ENCODE data around the gene TPCN1.

TPCN1 gene

DNA sequence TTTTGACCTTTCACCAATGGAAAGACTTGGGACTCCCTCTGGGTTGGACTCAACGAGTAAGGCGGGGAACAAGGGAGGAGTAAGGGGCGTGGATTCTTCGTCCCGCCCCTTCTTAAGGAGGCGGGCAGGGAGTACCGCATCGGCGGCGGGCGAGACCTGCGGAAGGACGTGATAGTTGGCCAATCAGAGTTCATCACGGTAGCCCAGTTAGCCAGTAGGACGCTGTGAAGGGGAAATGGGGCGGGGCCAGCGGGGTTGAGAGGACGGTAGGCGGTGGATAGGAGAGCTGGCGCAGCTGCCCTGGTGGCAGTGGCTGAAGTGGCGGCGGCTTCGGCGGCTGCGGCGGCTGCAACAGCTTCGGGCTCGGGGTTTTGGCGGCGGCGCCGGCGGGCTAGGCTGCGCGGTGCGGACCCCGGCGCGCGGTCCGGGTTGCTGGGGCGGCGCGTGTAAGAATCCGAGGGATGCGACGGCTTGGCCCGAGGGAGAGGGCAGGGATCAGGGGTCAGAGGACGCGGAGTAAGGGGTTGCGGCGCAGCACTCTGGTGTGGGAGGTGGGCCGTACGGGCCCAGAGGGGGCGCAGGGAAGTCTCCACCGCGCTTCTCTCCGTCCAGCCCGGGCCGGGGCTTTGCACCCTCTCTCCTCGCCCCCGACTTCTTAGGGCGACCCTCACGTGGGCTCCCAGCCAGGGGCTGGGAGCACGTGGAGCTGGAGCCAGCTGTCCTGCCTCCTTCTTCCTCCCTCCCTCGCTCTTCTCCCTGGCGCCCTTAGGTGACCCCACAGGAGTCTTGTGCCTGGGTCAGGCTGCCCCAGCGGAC is at the start of gene TPCN1:
TPCN1 (plus strand) TSS at position 284 of the 816 bp plus-strand sequence. CDS start 5,389 bp downstream, outside the sequence.
- DNase-seq, result peak; percentile 99

- no peak for DNase-seq
Observed at GRCh38 chr12:113171543-113171942, 49.7 kb upstream of the TPCN1 start.

- no peak for DNase-seq
Observed at GRCh38 chr12:113172185-113172584, 49.1 kb upstream of the TPCN1 start.

- DNase-seq, result no peak
Observed at GRCh38 chr12:113173081-113173698, 48.1 kb upstream of the TPCN1 start.

DNA sequence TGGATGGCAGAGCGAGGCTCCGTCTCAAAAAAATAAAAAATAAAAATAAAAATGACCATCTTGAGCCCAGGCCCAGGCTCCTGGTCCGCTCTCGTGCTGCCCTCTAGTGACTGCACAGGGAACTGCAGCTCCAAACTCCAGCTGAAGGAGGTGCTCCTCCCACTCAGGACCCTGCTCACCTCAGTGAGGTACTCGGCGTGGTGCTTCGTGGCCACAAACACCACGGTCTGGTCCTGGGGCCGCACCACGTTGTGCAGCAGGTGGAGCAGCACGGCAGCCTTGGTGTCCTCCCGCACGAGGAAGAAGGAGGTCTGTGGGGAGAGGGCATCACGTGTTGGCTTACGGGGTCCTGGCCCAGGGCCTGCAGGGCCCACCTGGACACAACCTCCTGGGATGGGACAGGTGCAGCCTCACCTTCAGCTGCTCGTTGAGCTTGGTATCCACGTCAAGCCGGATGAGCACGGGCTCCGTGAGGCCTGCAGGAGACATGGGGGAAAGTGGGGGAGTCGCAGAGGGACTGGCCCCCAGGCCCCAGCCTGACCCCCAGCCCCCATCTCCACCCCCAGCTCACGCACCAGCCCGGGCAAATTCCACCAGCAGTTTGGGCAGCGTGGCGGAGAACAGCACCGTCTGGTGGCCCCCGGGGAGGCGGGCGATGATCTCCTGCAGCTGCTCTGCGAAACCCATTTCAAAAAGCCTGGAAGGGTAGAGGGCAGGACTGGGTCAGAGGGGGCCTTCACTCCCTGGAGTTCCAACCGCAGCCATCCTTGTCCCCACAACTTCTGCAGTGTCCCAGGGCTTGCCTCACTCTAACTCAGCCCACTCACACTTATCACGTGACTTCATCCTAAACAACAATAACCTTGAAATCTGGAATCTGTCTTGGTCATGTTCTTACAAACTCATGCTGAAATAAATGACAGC is 46.5 kb upstream of the TPCN1 start:
- DNase-seq, result no peak

DNA sequence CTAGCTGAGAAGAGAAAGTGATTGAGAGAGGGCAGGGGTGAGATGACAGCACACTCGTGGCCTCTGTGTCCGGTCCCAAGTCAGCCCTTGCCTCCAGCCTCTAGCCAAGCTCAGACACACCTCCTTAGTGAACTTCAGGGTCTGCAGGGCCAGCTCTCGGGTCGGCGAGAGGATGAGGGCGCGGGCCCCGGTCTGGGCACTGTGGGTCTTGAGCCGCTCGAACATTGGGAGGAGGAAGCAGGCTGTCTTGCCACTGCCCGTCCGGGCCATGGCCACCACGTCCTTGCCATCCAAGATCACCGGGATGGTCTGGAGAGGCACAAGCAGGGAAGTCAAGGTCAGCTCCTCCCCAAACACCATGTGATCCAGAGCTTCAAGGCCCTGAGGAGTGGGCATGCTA is 42.2 kb upstream of the TPCN1 start:
- no peak for DNase-seq

GRCh38 chr12:113180333-113180732 is 40.9 kb upstream of the TPCN1 start:
- no peak for DNase-seq

- DNase-seq, result no peak
Observed at GRCh38 chr12:113181975-113182374, 39.3 kb upstream of the TPCN1 start.

- no peak for DNase-seq
Observed at GRCh38 chr12:113183030-113183589, 38.2 kb upstream of the TPCN1 start.

- no peak for DNase-seq
Observed at GRCh38 chr12:113184098-113184899, 37.0 kb upstream of the TPCN1 start.

DNA sequence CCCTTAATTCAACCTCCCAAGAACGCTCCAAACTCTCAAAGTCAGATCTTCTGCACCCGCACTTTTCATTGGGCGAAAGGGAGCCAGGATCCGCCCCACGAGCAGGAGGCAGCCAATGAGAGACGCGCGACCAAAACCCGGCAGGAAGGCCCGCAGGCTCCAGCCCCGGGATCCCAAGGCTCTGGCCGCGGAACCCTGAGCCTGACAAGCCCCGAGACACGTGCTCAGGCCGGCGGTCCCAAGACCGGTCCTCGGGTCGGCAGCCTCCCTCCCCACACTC is 36.4 kb upstream of the TPCN1 start:
- peak; percentile 13 for DNase-seq

- DNase-seq, result no peak
Observed at GRCh38 chr12:113185180-113186032, 35.9 kb upstream of the TPCN1 start, which contains the start of the genes DDX54 and RITA1. TSS of gene DDX54 (minus strand) at chr12:113185478. CDS start at chr12:113185451, 27 bp downstream. TSS of gene RITA1 (plus strand) at chr12:113185721. CDS start at chr12:113186747, 1,026 bp downstream.

- DNase-seq, result no peak
Observed at GRCh38 chr12:113186033-113186365, 35.3 kb upstream of the TPCN1 start.

GRCh38 chr12:113186666-113187325 is 34.5 kb upstream of the TPCN1 start:
- no peak for DNase-seq

- DNase-seq, result no peak
Observed at GRCh38 chr12:113189361-113189760, 31.9 kb upstream of the TPCN1 start.

GRCh38 chr12:113190761-113191160 is 30.5 kb upstream of the TPCN1 start:
- DNase-seq, result no peak

DNA sequence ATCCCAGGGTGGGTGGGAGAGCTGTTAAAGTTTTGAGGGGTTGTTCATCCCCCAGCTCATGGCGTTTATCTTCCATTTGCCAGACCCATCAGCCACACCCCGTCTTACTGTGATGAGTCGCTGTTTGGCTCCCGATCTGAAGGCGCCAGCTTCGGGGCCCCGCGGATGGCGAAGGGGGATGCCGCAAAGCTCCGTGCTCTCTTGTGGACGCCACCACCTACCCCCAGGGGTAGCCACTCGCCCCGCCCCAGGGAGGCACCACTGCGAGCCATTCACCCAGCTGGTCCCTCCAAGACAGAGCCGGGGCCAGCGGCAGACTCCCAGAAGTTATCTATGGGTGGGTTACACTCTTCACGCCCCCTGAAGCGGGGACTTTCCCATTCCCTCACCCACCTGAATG is 30.0 kb upstream of the TPCN1 start:
- DNase-seq, result no peak

GRCh38 chr12:113194971-113195391 is 26.3 kb upstream of the TPCN1 start:
- no peak for DNase-seq

GRCh38 chr12:113195598-113195997 is 25.7 kb upstream of the TPCN1 start:
- no peak for DNase-seq

GRCh38 chr12:113196582-113196981 is 24.7 kb upstream of the TPCN1 start:
- no peak for DNase-seq

DNA sequence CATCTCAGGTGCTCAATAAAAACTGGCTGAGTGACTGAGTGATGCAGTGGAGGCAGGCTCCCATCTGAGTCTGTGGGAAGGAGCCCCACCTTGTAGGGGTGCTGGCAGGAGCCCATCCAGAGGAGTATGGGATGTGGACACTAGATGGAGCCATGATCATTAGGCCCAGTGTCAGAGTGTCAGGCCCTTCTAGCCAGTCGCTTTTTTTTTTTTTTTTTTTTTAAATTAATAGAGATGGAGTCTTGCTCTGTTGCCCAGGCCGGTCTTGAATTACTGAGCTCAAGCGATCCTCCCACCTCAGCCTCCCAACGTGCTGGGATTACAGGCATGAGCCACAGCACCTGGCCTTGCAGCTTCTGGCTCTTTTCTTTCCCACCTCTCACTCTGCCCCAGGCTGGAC is 24.3 kb upstream of the TPCN1 start:
- no peak for DNase-seq
